B cell (primary cell): ENCODE data around the gene RNGTT.

Experiments used
- EZH2 ChIP-seq: IDR thresholded peaks from 2 replicates; pipeline ENCODE4 v1.6.1; 2012; ENCODE audit warnings: borderline replicate concordance, low read depth, mild to moderate bottlenecking, moderate library complexity, low read length; ENCODE audit not compliant: insufficient read depth, poor library complexity, severe bottlenecking
- TF ChIP-seq, protein P1 (sequence below): fragments of 200-600 bp; IDR thresholded peaks from one replicate; pipeline ENCODE4 v1.8.0; 2022; ENCODE audit warnings: antibody characterized with exemption, mild to moderate bottlenecking

GRCh38 chr6:88860310-88860709 lies 103.1 kb downstream of the RNGTT start:
- no peak for TF ChIP-seq EZH2
- TF ChIP-seq, protein P1, sequence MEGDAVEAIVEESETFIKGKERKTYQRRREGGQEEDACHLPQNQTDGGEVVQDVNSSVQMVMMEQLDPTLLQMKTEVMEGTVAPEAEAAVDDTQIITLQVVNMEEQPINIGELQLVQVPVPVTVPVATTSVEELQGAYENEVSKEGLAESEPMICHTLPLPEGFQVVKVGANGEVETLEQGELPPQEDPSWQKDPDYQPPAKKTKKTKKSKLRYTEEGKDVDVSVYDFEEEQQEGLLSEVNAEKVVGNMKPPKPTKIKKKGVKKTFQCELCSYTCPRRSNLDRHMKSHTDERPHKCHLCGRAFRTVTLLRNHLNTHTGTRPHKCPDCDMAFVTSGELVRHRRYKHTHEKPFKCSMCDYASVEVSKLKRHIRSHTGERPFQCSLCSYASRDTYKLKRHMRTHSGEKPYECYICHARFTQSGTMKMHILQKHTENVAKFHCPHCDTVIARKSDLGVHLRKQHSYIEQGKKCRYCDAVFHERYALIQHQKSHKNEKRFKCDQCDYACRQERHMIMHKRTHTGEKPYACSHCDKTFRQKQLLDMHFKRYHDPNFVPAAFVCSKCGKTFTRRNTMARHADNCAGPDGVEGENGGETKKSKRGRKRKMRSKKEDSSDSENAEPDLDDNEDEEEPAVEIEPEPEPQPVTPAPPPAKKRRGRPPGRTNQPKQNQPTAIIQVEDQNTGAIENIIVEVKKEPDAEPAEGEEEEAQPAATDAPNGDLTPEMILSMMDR, result no peak
